HepG2 (cell line): ENCODE measurements around the gene SLC36A1. TPM values are rescaled to one million over a fixed set of nuclear protein-coding genes. Genes with fewer than 3 reads are reported as not detected.

Experiments
- NR2C2 ChIP-seq: sonication (generic); formaldehyde crosslinking; IDR thresholded peaks from 2 replicates; pipeline ENCODE4 v1.4.0; 2020; ENCODE audit warnings: missing genetic modification reagents, mild to moderate bottlenecking, moderate library complexity, borderline replicate concordance
- PRMT3 ChIP-seq: sonication (generic); formaldehyde crosslinking; IDR thresholded peaks from 2 replicates; pipeline ENCODE4 v1.8.1; 2022; ENCODE audit warnings: low read depth, mild to moderate bottlenecking, moderate library complexity, missing genetic modification reagents, borderline replicate concordance
- SKIL ChIP-seq: sonication (generic); formaldehyde crosslinking; IDR thresholded peaks from 2 replicates; pipeline ENCODE4 v1.8.0; 2022; ENCODE audit warnings: missing genetic modification reagents, mild to moderate bottlenecking, moderate library complexity, borderline replicate concordance
- ZFX ChIP-seq: sonication (generic); formaldehyde crosslinking; IDR thresholded peaks from 2 replicates; pipeline ENCODE4 v1.4.0; 2020; ENCODE audit warnings: mild to moderate bottlenecking, low read depth, missing genetic modification reagents, moderate library complexity
- ZNF160 ChIP-seq: sonication (generic); formaldehyde crosslinking; IDR thresholded peaks from 2 replicates; pipeline ENCODE4 v1.8.0; 2022; ENCODE audit warnings: mild to moderate bottlenecking, inconsistent platforms, missing genetic modification reagents
- ZNF407 ChIP-seq: sonication (generic); formaldehyde crosslinking; IDR thresholded peaks from one replicate; pipeline ENCODE4 v1.5.1; 2020; ENCODE audit warnings: mild to moderate bottlenecking, missing genetic modification reagents; ENCODE audit errors: not compliant biosample characterization
- ZNF556 ChIP-seq: sonication (generic); formaldehyde crosslinking; IDR thresholded peaks from 2 replicates; pipeline ENCODE4 v1.4.0; 2020; ENCODE audit warnings: mild to moderate bottlenecking, missing genetic modification reagents, borderline replicate concordance
- ZSCAN25 ChIP-seq: sonication (generic); formaldehyde crosslinking; IDR thresholded peaks from 2 replicates; pipeline ENCODE4 v1.8.0; 2022; ENCODE audit warnings: mild to moderate bottlenecking, missing genetic modification reagents
- polyA plus RNA-seq, 8 experiments: library from polyadenylated mRNA; depleted of rRNA in 3 of 8; stranded (reverse) in 7 of 8; unstranded in 1 of 8; fragments of >200 nt; fragmentation: Illumina TruSeq in 4 of 8; extraction: Trizol in 4 of 8; gene quantifications; 2 replicates each; pipeline versions ENCODE4 v1.2.1 to v1.2.3, GENCODE V29; 2011 to 2016; ENCODE audit warnings: low read depth in 4 of 8, missing spikeins in 1 of 8, mixed read lengths in 1 of 8; ENCODE audit not compliant: insufficient read depth in 1 of 8
- total RNA-seq, 5 experiments: library from RNA; depleted of rRNA; stranded (reverse); fragments of >200 nt; fragmentation: Illumina TruSeq; extraction: Trizol; gene quantifications; 2 replicates each; pipeline ENCODE4 v1.2.3, GENCODE V29; 2016; ENCODE audit warnings: low read depth in 1 of 5

SLC36A1 gene
- total and polyA plus RNA-seq, 2 of the 13 experiments (the other 11 are each of a cell fraction or from before 2014, with no cell fraction given) = 8.0 to 8.9 TPM

DNA sequence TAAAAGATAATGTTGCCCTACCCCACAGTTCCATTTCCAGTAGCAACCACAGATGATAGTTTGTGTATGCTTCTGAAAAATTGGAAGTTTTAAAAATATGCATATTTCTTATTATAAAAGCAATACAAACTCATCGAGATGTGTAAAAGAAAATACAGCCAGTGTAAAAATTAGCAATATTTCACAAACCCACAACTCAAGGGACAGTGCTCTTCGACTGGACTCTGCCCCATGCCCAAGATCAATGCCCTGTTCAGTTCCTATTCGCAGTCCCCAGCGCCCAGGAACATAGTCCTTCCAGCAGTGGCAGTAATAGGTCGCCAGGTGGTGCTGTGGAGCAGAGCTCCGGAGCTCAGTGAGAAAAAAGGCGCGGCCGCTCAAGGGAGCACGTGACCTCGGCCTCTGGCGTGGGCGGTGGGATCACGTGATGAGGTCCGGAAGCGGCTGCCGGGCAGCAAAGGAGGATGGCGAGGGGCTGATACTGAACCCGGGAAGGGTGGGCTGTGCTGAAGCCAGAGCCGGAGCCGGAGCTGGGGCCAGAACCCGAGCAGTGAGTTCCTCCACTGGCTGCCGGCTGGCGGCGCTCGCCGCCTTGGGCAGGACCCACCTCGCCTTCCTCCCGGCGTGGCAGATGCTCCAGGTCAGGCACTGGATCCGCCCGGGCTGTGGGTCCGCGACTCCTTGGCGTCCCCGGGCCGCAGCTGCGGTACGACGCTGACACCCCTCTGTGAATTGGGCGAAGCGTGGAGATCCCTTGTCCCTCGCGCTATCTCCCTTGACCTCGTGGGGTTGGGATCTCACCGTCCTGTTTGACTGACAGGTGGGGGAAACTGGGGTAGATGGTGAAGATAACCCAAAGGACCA lies at the start of gene SLC36A1 (continued):
- no peak for TF ChIP-seq ZNF160 (CRISPR knock-in tag)
- TF ChIP-seq ZNF556 = no peak
- TF ChIP-seq NR2C2 (CRISPR knock-in tag) = no peak; the same call in 1 of the 2 replicates
- TF ChIP-seq ZFX (CRISPR knock-in tag) = peak; percentile 54; the same call in 1 of the 2 replicates
- 0 out of 2 replicates have a peak, but pooled peaks have one; percentile 30 for TF ChIP-seq ZSCAN25 (CRISPR knock-in tag)
- peak; percentile 57 for TF ChIP-seq ZNF407 (CRISPR knock-in tag)
- peak; percentile 72; the same call in 1 of the 2 replicates for TF ChIP-seq PRMT3
- peak; percentile 48; the same call in 1 of the 2 replicates for TF ChIP-seq SKIL (CRISPR knock-in tag)
